ENCODE results near the gene TGFB1.
"Not testable (repeated sequence)": the region's sequence is repeated elsewhere in the genome, so short reads cannot be mapped to it uniquely, and the experiment has no call there.

Gene TGFB1

DNA sequence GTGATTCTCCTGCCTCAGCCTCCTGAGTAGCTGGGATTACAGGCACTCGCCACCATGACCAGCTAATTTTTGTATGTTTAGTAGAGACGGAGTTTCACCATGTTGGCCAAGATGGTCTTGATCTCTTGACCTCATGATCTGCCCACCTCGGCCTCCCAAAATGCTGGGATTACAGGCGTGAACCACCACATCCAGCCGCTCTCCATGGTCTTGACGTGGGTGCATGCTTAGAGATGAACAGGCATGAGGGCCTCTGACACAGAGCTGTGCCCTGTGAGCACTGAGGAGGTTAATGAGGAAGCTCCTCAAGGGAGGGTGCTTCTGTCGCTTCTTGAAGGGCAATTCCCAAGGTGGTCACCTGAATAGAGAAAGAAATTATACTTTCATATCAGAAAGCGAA lies 63.9 kb downstream of the TGFB1 start:
- H3K36me3 Mint-ChIP-seq (ENCODE audit: low read depth): peaks cover 100% of the 10 kb centered on the region
- H3K4me1 Mint-ChIP-seq (ENCODE audit: low read depth); H3K27ac Mint-ChIP-seq; H3K27me3 Mint-ChIP-seq; H3K9me3 Mint-ChIP-seq; H3K4me3 Mint-ChIP-seq; intact Hi-C loops (cut with micrococcal nuclease): not testable (repeated sequence)

DNA sequence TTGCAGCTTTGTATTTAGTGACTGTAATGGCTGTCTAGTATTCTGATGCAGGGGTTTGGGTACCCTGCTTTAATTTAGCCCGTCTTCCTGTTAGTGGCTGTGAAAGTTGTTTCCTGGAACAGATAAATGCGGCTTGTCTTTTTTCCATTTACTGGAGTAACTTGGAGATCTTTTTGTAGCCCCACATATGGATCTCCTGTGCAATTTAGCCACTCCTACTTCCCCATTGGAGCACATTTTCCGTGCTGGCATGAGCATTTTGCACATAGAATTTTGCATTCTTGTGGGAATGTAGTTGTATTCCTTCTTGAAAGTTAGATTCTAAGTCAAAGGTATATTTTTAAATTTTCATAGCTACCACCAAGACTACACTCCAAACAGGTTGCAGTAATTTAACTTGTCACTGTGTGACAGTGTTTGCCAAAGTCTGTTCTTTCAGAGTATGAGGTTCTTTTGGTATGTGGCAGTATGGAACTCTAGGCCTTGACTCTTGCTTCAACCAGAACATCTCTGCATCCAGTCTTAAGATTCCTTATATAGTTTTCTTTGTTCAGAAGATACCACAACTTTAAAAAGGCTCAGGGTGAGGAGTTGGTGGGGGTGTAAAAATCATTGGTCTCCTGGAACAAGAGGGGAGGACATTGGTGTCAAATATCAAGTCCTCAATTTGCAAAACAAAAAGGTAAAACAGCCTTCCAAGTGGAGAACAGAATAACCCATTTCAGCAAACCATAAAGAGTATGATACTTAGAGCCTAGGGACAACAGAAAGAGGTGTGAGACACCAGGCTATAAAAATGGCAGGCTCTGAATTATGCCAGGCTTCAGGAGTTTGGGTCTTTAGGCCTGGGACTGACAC lies 64.8 kb downstream of the TGFB1 start:
- H3K36me3 Mint-ChIP-seq (ENCODE audit: low read depth): peaks cover 100% of the 10 kb centered on the region
- intact Hi-C loops (cut with micrococcal nuclease): no loop called here
- H3K9me3 Mint-ChIP-seq: no peaks in the 10 kb centered on the region
- H3K4me3 Mint-ChIP-seq: no peak overlapping the region
- no peaks in the 10 kb centered on the region for H3K4me1 Mint-ChIP-seq (ENCODE audit: low read depth)
- no peaks in the 10 kb centered on the region for H3K27me3 Mint-ChIP-seq
- no peak overlapping the region for H3K27ac Mint-ChIP-seq

All from dendritic cell treated with granulocyte-macrophage colony-stimulating factor and Interleukin-4, amounts not matched to agents 40 ng/mL and 50 ng/mL, for 4 days (primary cell).